ENCODE measurements around the gene PRRX1.

PRRX1 gene

GRCh38 chr1:170768929-170769328 is 105.0 kb downstream of the PRRX1 start:
- DNase-seq (ENCODE audit: low read depth in 3 of 3) = no peak

- no peak for DNase-seq (ENCODE audit: low read depth in 3 of 3)
These were observed 105.8 kb downstream of the PRRX1 start for GRCh38 chr1:170769691-170770090.

GRCh38 chr1:170770254-170770653 is 106.3 kb downstream of the PRRX1 start:
- DNase-seq (ENCODE audit: low read depth in 3 of 3) = no peak

GRCh38 chr1:170776252-170776651 is 112.3 kb downstream of the PRRX1 start:
- no peak for DNase-seq (ENCODE audit: low read depth in 3 of 3)

- DNase-seq (ENCODE audit: low read depth in 3 of 3) = no peak
These were observed 112.8 kb downstream of the PRRX1 start for GRCh38 chr1:170776777-170777176.

All from stimulated activated CD4-positive, alpha-beta T cell treated with anti-CD3 and anti-CD28 coated beads, TNF-alpha, amount 100 ng/mL, for 4 hours (primary cell).